ENCODE data around the gene ZNF462. TPM values are rescaled to one million over a fixed set of nuclear protein-coding genes. Genes with fewer than 3 reads are reported as not detected.

The ZNF462 gene
- total and polyA plus RNA-seq, 2 experiments from 2014 or later: 40.0 to 101 TPM

GRCh38 chr9:107007402-107007801 is 144.4 kb downstream of the ZNF462 start:
- H3K27me3 ChIP-seq (ENCODE audit: insufficient read depth): no peaks in the 10 kb centered on the region
- H3K4me1 ChIP-seq (ENCODE audit: insufficient read depth): peaks cover 15% of the 10 kb centered on the region
- H3F3A ChIP-seq (replicated peaks; ENCODE audit: low read depth): 0 out of 2 replicates have a peak, but pooled peaks cover 3% of the 10 kb centered on the region
- peak overlapping the region; percentile 67 for H3K27ac Mint-ChIP-seq
- H3K4me3 ChIP-seq: no peak overlapping the region
- peaks cover 28% of the 10 kb centered on the region for H3K79me2 ChIP-seq (replicated peaks; ENCODE audit: insufficient read depth)
- H3K4me1 Mint-ChIP-seq: peaks cover 31% of the 10 kb centered on the region
- H3K9me3 Mint-ChIP-seq: no peaks in the 10 kb centered on the region
- 0 out of 2 replicates have a peak overlapping the region, but pooled peaks have one; percentile 64 for H3K27ac ChIP-seq (ENCODE audit: low read depth)
- 0 out of 2 replicates have a peak, but pooled peaks cover 2% of the 10 kb centered on the region for H3K9me2 ChIP-seq (ENCODE audit: insufficient read depth)
- 0 out of 2 replicates have a peak overlapping the region, but pooled peaks have one; percentile 31 for H3K4me2 ChIP-seq
- TF ChIP-seq ZNF331 (CRISPR knock-in tag; IDR thresholded peaks at IDR 0.05; ENCODE audit: low read depth) (no peak), CTCF (conservative IDR thresholded peaks at IDR 0.05; ENCODE audit: low read depth in 2 of 2) (no peak), ETS1 (IDR thresholded peaks at IDR 0.05) (no peak), EZH2phosphoT487 (IDR thresholded peaks at IDR 0.05; ENCODE audit: unreplicated experiment) (no peak), NANOG (IDR thresholded peaks at IDR 0.05; ENCODE audit: borderline replicate concordance) (no peak), JUNB (IDR thresholded peaks at IDR 0.05; ENCODE audit: unreplicated experiment) (no peak)
- no peak for DNase-seq (ENCODE audit: low spot score)
- no peaks in the 10 kb centered on the region for H3K27me3 Mint-ChIP-seq (ENCODE audit: insufficient read depth, low read depth, poor library complexity)
- peak; percentile 37 for ATAC-seq
- H4K20me1 ChIP-seq (replicated peaks; ENCODE audit: insufficient read depth): peaks cover 17% of the 10 kb centered on the region
- H2AFZ ChIP-seq: no peak overlapping the region
- no peak overlapping the region for H3K4me3 Mint-ChIP-seq
- peaks cover 35% of the 10 kb centered on the region for H3K36me3 ChIP-seq (ENCODE audit: insufficient read depth)
- H3K36me3 Mint-ChIP-seq (ENCODE audit: low read depth): peaks cover 90% of the 10 kb centered on the region

- H3K27me3 ChIP-seq (ENCODE audit: insufficient read depth): no peaks in the 10 kb centered on the region
- H3K4me2 ChIP-seq: no peak overlapping the region
- DNase-seq (ENCODE audit: low spot score): no peak
- Mint-ChIP-seq H3K36me3 (ENCODE audit: low read depth) (peaks cover 84% of the 10 kb centered on the region), H3K27ac (peak overlapping the region; percentile 67), H3K27me3 (ENCODE audit: insufficient read depth, low read depth, poor library complexity) (no peaks in the 10 kb centered on the region), H3K4me1 (peaks cover 29% of the 10 kb centered on the region), H3K4me3 (no peak overlapping the region), H3K9me3 (no peaks in the 10 kb centered on the region)
- H4K20me1 ChIP-seq (replicated peaks; ENCODE audit: insufficient read depth): peaks cover 17% of the 10 kb centered on the region
- peaks cover 30% of the 10 kb centered on the region for H3K36me3 ChIP-seq (ENCODE audit: insufficient read depth)
- peaks cover 15% of the 10 kb centered on the region for H3K4me1 ChIP-seq (ENCODE audit: insufficient read depth)
- ATAC-seq: no peak
- H3K4me3 ChIP-seq: no peak overlapping the region
- 0 out of 2 replicates have a peak, but pooled peaks cover 2% of the 10 kb centered on the region for H3K9me2 ChIP-seq (ENCODE audit: insufficient read depth)
- H3F3A ChIP-seq (replicated peaks; ENCODE audit: low read depth): 0 out of 2 replicates have a peak, but pooled peaks cover 3% of the 10 kb centered on the region
- peaks cover 28% of the 10 kb centered on the region for H3K79me2 ChIP-seq (replicated peaks; ENCODE audit: insufficient read depth)
- no peak overlapping the region for H3K27ac ChIP-seq (ENCODE audit: low read depth)
- TF ChIP-seq JUNB (IDR thresholded peaks at IDR 0.05; ENCODE audit: unreplicated experiment) (no peak), POLR2AphosphoS5 (IDR thresholded peaks at IDR 0.05; ENCODE audit: low read depth) (no peak), REST (IDR thresholded peaks at IDR 0.05; ENCODE audit: unreplicated experiment) (no peak)
- no peak overlapping the region for H2AFZ ChIP-seq
These were observed 145.0 kb downstream of the ZNF462 start for GRCh38 chr9:107008011-107008410.
